T-helper 17 cell (primary cell): ENCODE data around the gene UBL7. TPM values are rescaled to one million over a fixed set of nuclear protein-coding genes. Genes with fewer than 3 reads are reported as not detected.

Source experiments
- ATAC-seq: fragments of 150-1000 bp; cut with Tn5 transposase; 2 replicates; pipeline ENCODE4 v1.10.0; 2021; ENCODE audit warnings: mild to moderate bottlenecking, moderate library complexity
- DNase-seq, 3 donors: peaks; one replicate each; pipeline versions ENCODE4 v3.0.0 to v3.0.0-alpha.2; 2020 to 2021
- H3K9me3 ChIP-seq: one replicate; pipeline ENCODE4 v1.7.0; 2013; ENCODE audit warnings: low read length, mild to moderate bottlenecking; ENCODE audit not compliant: control insufficient read depth, poor library complexity, severe bottlenecking
- H3K27ac Mint-ChIP-seq: one replicate; pipeline ENCODE4 v1.8.0; 2022; ENCODE audit warnings: mild to moderate bottlenecking, moderate library complexity, mixed read lengths
- H3K27me3 Mint-ChIP-seq: one replicate; pipeline ENCODE4 v1.8.0; 2022; ENCODE audit warnings: mixed read lengths
- H3K36me3 Mint-ChIP-seq: one replicate; pipeline ENCODE4 v1.8.0; 2022; ENCODE audit warnings: low read depth, mixed read lengths
- H3K4me1 Mint-ChIP-seq: one replicate; pipeline ENCODE4 v1.8.0; 2022; ENCODE audit warnings: mild to moderate bottlenecking, mixed read lengths
- H3K4me3 Mint-ChIP-seq: one replicate; pipeline ENCODE4 v1.8.0; 2022; ENCODE audit warnings: mild to moderate bottlenecking, moderate library complexity, mixed read lengths
- total RNA-seq, 4 donors: library from RNA in 2 of 4; stranded (reverse) in 2 of 4; gene quantifications; one replicate each; pipeline ENCODE4 v1.2.3 and lab custom pipeline; 2022 to 2026

The UBL7 gene
- total RNA-seq, 2 donors from 2014 or later = 28.0 to 28.2 TPM

DNA sequence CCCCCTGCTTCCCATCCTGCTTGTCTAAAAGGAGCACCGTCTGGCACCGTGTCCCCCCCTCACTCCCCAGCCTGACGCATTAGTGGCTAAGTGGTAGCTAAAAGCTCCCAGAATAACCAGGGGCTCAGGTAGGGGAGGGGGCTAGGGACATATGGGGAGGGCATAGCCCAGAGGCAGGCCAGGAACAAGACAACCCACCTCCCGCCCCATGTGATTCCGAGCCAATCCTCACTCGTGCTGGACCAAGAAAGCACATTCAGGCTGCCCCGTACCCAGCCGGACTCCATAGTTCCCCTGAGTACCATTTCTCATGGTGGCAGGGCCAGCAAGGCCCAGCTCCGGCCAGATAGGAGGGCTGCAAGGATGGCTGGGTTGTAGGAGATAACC lies 38.7 kb downstream of the UBL7 start:
- H3K27ac Mint-ChIP-seq = no peak overlapping the region
- H3K9me3 ChIP-seq = no peaks in the 10 kb centered on the region
- DNase-seq = no peak
- ATAC-seq = no peak
- H3K27me3 Mint-ChIP-seq = no peaks in the 10 kb centered on the region
- no peak overlapping the region for H3K4me3 Mint-ChIP-seq
- H3K36me3 Mint-ChIP-seq = no peaks in the 10 kb centered on the region
- peaks cover 10% of the 10 kb centered on the region for H3K4me1 Mint-ChIP-seq

DNA sequence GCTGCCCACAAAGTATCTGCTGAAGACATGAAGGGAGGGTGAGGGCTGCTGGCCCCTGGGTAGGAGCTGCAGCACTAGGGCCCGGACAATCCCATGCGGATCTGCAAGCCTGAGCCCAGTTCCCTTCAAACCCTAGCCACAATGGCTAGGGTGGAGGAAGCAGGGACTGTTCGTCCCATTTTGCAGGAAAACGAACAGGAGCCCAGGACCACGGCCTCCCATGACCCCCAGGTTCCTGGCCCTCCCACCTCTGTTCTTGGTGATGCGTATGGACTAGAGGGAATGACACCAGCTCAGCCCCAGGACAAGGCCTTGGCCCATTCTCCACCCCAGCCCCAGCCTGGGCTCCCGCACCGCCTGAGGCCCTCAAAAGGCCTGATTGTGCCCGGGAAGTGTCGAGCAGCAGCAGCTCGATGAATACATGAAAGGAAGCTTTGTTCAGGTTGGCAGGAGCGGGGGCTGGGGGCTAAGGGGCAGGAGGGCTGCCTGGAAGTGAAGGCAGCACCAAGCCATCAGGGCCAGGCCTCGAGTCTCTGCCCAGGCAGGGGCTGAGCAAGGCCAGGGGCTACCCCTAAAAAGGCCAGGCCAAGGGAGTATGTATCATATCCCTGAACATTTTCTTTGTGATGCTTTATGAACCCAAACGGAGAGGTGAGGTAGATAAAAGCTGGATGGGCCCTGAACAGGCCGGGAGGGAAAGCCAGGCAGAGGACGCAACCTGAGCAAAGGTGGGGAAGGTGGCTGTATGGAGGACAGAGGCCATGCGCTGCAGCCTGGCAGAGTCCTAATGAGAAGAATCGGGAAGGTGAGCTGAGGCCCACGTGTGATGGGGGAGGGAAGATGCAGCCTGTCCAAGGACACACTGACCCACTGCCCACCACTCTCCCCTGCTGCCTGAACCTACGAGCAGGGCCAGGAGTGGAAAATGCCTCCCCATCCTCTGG lies 39.4 kb downstream of the UBL7 start:
- Mint-ChIP-seq H3K27me3 (no peaks in the 10 kb centered on the region), H3K36me3 (no peaks in the 10 kb centered on the region), H3K27ac (peak overlapping the region; percentile 57), H3K4me1 (peaks cover 7% of the 10 kb centered on the region), H3K4me3 (no peak overlapping the region)
- DNase-seq = no peak
- no peak for ATAC-seq
- no peaks in the 10 kb centered on the region for H3K9me3 ChIP-seq

DNA sequence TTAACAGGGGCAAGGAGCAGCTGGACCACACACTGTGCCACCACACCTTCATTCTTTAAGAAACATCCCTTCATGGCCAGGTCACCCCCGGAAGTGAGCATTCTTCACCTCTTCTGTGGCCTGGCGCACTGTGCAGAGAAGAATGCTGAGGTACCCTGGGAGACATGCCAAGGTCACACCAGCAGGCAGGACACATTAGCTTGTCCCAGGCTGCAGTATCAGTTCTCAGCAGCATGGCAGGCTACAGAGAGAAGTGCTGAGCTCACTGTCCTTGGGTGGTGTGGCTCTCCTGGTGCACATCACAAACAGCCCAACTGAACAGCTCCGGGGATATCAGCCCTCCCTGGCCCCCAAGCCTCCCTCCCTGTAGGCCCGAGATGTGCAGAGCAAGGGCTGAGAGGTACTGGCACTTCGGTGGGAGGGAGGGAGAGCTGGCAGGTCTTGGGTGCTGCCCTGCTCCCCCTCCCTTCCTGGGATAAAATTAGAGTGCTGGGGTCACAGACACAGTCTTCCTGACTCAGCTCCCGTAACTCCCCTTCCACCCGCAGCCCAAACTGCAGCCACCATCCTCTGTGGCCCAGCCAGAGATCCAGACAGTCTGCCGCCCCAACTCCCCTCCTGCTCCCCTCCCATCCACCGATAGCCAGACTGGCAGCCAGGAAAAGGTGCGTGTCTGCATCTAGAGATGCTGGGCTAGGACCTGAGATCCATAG lies 40.6 kb downstream of the UBL7 start:
- Mint-ChIP-seq H3K4me3 (peak overlapping the region; percentile 5), H3K4me1 (peaks cover 10% of the 10 kb centered on the region), H3K27me3 (no peaks in the 10 kb centered on the region), H3K36me3 (peaks cover 6% of the 10 kb centered on the region), H3K27ac (no peak overlapping the region)
- no peak for DNase-seq
- ATAC-seq = no peak
- no peaks in the 10 kb centered on the region for H3K9me3 ChIP-seq

DNA sequence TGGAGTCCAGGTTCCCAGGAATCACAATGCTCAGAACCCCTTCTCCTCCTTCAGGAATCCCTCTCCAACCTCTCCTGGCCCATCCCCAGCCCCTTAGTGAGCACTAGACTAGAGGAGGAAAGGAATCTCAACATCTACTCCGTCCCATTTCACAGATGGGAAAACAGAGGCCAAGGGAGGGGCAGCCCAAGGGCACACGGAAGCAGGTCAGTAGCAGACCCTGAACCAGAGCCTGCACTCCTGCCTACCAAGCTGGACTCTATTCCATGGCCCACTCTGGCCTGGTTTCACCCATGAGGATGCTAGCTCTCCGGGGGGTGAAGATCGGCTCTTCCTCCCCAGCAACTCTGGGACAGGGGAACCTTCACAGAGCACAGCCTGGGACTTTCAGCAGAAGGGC lies 41.5 kb downstream of the UBL7 start:
- Mint-ChIP-seq H3K4me3 (no peak overlapping the region), H3K27ac (no peak overlapping the region), H3K4me1 (peaks cover 8% of the 10 kb centered on the region), H3K36me3 (peaks cover 8% of the 10 kb centered on the region), H3K27me3 (no peaks in the 10 kb centered on the region)
- H3K9me3 ChIP-seq = no peaks in the 10 kb centered on the region
- no peak for ATAC-seq
- DNase-seq = no peak

DNA sequence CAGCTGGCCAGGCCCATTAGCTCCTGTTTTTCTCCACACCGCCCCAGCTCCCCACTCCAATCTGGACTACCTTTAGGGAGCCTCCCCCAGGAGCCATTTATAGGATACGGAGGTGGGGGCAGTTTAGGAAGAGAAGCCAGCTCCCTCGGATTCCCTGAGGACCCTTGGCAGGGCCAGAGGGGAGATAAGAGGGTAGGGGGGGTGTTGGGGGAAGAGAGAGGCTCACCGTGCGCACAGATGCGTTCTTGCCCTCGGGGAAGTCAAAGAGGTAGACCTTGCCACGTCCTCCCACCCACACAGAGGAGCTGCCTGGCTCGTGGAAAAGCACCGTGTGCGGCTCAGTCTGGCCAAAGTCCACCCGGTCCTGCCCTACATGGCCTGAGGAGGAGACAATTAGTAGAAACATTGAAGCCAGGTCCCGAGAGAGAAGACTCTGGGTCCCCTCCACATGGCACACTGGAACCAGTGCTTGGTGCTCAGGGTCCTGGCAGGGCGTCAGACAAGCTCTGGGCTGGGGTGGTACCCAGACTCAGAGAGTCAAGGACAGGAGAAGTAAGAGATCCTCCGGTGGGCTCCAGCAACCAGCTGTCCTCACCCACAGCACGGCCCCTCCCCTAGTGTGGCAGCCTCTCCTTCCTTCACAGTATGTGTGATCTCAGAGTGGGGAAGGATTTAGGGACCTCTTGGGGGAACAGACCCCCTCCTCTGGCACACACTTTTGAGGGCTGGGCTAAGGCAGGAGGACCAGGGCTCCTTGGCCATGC lies 42.2 kb downstream of the UBL7 start:
- ATAC-seq (no peak), DNase-seq (no peak)
- no peaks in the 10 kb centered on the region for H3K9me3 ChIP-seq
- no peaks in the 10 kb centered on the region for H3K27me3 Mint-ChIP-seq
- peaks cover 11% of the 10 kb centered on the region for H3K36me3 Mint-ChIP-seq
- H3K4me3 Mint-ChIP-seq = no peak overlapping the region
- no peak overlapping the region for H3K27ac Mint-ChIP-seq
- H3K4me1 Mint-ChIP-seq = peaks cover 8% of the 10 kb centered on the region

DNA sequence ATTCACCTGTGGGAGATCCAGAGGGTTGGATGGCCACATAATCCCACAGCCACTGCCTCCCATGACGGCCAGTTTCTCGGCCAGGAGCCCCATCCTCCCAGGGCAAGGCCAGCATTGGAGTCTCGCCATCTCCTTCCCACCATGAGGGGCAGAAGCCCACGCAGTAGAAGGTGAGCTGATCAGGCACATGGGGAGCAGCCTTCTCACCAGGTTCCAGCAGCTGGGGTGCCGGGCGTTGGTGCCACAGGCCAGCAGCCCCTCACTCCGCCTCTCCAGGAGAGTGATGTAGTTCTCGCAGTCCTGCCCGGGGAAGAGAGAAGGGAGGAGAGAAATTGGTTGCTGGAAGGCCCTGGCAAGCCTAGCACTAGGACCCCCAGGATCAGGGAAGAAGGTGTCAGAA lies 43.3 kb downstream of the UBL7 start:
- no peaks in the 10 kb centered on the region for H3K9me3 ChIP-seq
- DNase-seq = no peak
- Mint-ChIP-seq H3K27ac (no peak overlapping the region), H3K4me3 (no peak overlapping the region), H3K36me3 (peaks cover 11% of the 10 kb centered on the region), H3K27me3 (no peaks in the 10 kb centered on the region), H3K4me1 (peaks cover 8% of the 10 kb centered on the region)
- ATAC-seq = no peak

DNA sequence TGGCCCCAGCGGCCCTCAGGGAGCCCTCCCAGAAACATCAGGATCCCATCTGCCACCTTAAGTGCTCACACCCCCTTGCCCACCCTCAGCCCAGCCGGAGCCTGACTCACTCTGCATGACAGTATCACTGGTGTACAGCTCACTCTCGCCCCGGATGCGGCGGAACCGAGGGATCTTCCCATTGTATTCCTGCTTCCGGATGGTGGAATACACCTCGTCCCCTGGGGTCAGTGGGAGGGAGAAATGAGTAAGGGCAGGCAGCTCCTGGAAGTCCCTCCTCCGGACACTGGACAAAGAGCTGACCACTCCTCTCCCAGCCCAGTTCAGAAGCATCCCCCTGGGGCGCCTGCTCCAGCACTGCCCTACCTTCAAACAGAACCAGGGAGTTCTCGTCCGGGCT lies 43.7 kb downstream of the UBL7 start:
- no peak overlapping the region for H3K27ac Mint-ChIP-seq
- ATAC-seq (no peak), DNase-seq (no peak)
- peaks cover 8% of the 10 kb centered on the region for H3K4me1 Mint-ChIP-seq
- H3K9me3 ChIP-seq = no peaks in the 10 kb centered on the region
- no peaks in the 10 kb centered on the region for H3K27me3 Mint-ChIP-seq
- no peak overlapping the region for H3K4me3 Mint-ChIP-seq
- H3K36me3 Mint-ChIP-seq = peaks cover 11% of the 10 kb centered on the region

DNA sequence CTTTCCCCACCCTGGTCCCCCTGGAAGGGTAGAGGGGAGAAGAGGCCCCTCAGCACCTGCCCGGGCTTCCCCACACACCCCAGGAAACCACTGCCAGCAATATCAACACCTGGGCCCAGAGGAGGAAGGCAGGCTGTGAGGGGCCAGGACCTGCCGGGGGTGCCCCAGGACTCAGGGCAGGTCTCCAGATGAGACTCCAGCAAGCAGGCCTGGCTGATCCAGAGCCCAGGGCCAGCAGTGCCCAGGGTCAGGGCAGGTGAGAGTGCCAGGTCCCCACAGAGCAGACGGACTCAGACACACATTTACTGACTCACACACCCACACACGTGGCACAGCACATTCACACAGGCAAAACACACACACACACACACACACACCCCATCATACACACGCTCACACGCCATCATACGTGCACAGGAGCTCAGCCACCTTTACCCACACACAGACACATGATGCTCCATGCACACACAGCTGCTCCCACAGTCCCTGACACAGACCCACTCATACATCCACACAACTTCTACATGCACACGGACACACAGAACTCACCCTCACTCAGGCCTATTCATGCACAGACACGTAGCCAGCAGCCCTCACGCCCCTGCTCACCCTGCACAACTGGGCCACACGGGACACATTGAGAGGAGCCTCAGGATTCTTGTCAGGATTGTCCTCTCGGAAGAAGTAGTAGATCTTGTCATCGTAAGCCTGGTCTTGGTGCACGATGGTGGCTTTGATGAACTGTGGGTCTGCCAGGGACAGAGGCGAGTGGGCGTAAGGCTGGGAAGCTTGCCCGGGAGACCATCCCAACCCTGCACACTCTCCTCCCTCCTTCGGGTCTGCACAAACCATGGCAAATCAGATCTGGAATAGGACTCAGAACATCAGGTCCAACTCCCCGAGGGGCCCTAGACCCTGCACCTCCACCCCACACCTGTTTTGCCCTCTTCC lies 44.7 kb downstream of the UBL7 start:
- no peaks in the 10 kb centered on the region for H3K27me3 Mint-ChIP-seq
- no peak overlapping the region for H3K4me3 Mint-ChIP-seq

DNA sequence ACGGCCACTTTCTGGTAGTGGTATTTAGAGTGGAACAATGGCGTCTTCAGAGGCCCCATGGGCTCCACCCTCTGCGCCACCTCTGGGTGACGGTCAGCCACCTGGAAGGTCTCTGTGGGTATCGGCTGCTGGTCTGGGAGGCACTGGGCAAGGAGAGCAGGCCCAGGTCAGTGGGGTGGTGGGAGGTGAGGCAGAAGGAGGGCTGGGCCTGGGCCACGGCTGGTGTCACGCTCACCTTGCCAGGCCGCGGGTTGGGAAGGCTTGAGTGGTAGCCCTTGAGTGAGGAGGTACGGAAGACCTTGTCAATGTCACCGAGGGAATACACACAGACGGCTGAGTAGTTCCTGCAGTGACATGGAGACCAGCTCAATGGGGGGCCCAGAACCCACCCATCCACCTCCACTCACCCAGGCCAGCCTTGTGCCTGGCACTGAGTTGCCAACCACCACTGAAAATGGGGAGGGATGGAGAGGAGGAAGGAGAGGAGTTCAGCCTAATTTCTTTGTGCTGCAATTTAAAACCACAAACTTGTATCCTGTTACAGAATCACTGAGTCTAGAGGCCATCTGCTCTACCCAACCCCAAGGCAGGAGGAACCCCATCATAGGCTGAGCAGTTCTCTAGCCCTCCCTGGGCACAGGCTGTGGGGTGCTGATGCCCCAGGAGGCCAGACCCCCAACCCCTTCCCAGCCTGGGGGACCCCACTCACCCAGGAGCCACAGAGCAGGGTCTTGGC lies 46.2 kb downstream of the UBL7 start:
- H3K4me1 Mint-ChIP-seq = peaks cover 8% of the 10 kb centered on the region
- peaks cover 11% of the 10 kb centered on the region for H3K36me3 Mint-ChIP-seq
- ATAC-seq = no peak
- H3K27me3 Mint-ChIP-seq = no peaks in the 10 kb centered on the region
- DNase-seq = no peak
- no peak overlapping the region for H3K4me3 Mint-ChIP-seq
- no peak overlapping the region for H3K27ac Mint-ChIP-seq
- H3K9me3 ChIP-seq = no peaks in the 10 kb centered on the region

More for the DNA sequence above, 44.7 kb downstream of the UBL7 start:
- DNase-seq (no peak), ATAC-seq (no peak)
- peaks cover 11% of the 10 kb centered on the region for H3K36me3 Mint-ChIP-seq
- H3K27ac Mint-ChIP-seq = no peak overlapping the region
- H3K9me3 ChIP-seq = no peaks in the 10 kb centered on the region
- peaks cover 8% of the 10 kb centered on the region for H3K4me1 Mint-ChIP-seq

DNA sequence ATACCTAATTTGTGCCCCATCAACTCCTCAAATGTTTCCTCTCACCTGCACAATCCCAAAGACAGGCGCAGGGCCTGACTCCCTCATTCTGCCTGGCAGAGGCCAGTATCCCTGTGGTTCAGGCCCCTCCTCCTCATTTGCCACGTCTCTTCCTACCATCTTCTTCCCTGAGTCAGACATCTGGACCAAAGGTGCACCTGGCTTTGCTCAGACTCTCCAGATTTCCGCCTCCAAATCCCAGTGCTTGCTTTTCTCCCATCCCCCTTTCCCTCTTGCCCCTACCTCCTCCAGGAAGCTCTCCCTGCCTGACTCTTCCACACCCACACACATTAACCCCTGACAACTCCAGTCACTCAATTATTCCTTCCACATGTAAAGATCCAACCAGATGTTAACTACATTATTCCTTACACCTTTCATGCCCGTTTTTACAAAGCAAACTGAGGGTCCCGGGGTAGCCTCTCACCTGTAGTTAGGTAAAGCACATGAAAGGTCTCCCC lies 46.8 kb downstream of the UBL7 start:
- no peak for DNase-seq
- Mint-ChIP-seq H3K27ac (no peak overlapping the region), H3K4me1 (peaks cover 8% of the 10 kb centered on the region), H3K36me3 (peaks cover 11% of the 10 kb centered on the region), H3K4me3 (no peak overlapping the region), H3K27me3 (no peaks in the 10 kb centered on the region)
- no peaks in the 10 kb centered on the region for H3K9me3 ChIP-seq
- no peak for ATAC-seq

DNA sequence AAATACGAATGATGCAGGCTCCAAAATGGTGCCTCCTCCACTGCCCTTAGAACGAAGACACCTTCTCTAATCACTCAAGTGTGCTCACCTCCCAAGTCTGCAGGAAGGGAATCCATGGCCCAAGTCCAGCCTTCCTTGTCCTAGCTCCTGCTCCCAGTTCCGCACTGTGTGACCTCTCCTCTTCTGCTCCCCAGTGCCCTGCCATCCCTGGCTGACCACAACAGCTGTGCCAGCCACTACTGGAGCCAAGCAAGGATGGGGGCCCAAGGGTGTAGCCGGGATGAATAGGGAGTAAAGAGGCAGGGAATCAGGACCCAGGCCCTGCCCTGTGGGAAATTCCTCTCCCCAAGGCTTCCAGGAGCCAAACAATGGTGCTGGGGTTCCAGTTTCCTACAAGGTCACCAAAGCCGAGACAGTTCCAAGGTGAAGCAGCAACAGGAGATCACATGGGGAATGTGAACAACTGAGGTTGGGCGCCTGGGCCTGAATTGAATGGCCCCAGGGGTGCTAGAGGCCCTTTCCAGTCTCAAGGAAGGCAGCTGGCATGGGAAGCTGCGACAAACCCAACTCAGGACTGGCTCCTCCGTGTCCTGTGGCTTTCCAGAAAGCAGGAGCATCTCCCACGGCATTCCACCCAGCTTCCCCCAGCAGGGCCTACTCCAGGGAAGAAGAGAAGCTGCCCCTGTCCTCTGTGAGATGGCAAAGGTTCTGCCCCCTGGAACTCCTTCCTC lies 47.4 kb downstream of the UBL7 start:
- H3K36me3 Mint-ChIP-seq = peaks cover 11% of the 10 kb centered on the region
- H3K27me3 Mint-ChIP-seq = no peaks in the 10 kb centered on the region
- no peak overlapping the region for H3K27ac Mint-ChIP-seq
- DNase-seq (no peak), ATAC-seq (no peak)
- peaks cover 7% of the 10 kb centered on the region for H3K4me1 Mint-ChIP-seq
- no peaks in the 10 kb centered on the region for H3K9me3 ChIP-seq
- H3K4me3 Mint-ChIP-seq = no peak overlapping the region
